Ovary (tissue), 10 donors: ENCODE results near the gene PIP5K1B. TPM values are rescaled to one million over a fixed set of nuclear protein-coding genes. Genes with fewer than 3 reads are reported as not detected.

Source experiments
- DNase-seq, 5 donors: peaks; one replicate each; pipeline ENCODE4 v3.0.0-alpha.2; 2019 to 2020
- H3K27ac ChIP-seq, 2 donors: fragments of 200-600 bp; one replicate each; pipeline versions ENCODE4 v1.5.1 to v1.8.0; 2019 to 2022
- H3K27me3 ChIP-seq: fragments of 200-600 bp; one replicate; pipeline ENCODE4 v1.8.0; 2022
- H3K36me3 ChIP-seq: fragments of 200-600 bp; sonication (generic); one replicate; pipeline ENCODE4 v1.5.1; 2019
- H3K4me1 ChIP-seq: one replicate; pipeline ENCODE4 v1.8.1; 2013; ENCODE audit warnings: mild to moderate bottlenecking, moderate library complexity; ENCODE audit not compliant: insufficient read depth
- H3K4me3 ChIP-seq: fragments of 200-600 bp; sonication (generic); one replicate; pipeline ENCODE4 v1.5.1; 2017
- H3K9me3 ChIP-seq, 2 donors: fragments of 200-600 bp in 1 of 2; sonication (generic) in 1 of 2; one replicate each; pipeline versions ENCODE4 v1.5.1 to v1.8.1; 2013 to 2019; ENCODE audit warnings: mild to moderate bottlenecking in 1 of 2, moderate library complexity in 1 of 2
- CTCF ChIP-seq, 3 donors: fragments of 450-650 bp in 2 of 3; fragments of 200-600 bp in 1 of 3; IDR thresholded peaks; one replicate each; pipeline versions ENCODE4 v1.5.1 to v1.8.0; 2016 to 2022; ENCODE audit warnings: antibody characterized with exemption in 3 of 3, mild to moderate bottlenecking in 1 of 3
- EP300 ChIP-seq: sonication (generic); formaldehyde crosslinking; IDR thresholded peaks from one replicate; pipeline ENCODE4 v1.6.1; 2017; ENCODE audit warnings: antibody characterized with exemption
- POLR2A ChIP-seq: fragments of 450-650 bp; IDR thresholded peaks from one replicate; pipeline ENCODE4 v1.6.1; 2017; ENCODE audit warnings: antibody characterized with exemption, mild to moderate bottlenecking, moderate library complexity
- WGBS, 3 donors: extraction: QIAGEN DNeasy Blood & Tissue Kit in 1 of 3; methylation state at CpG; one replicate each; pipeline versions ENCODE4 v1.1.5 to v1.1.7; 2013 to 2017; 5-methylcytosine and 5-hydroxymethylcytosine counted together
- intact Hi-C, 4 donors: fragments of 100-400 bp; cut with DNase I; formaldehyde crosslinking; loops; one replicate each; pipeline versions ENCODE4 v1.11.0 to v1.15.1; 2022 to 2023
- long read RNA-seq, 3 donors: library from polyadenylated mRNA in 2 of 3; unstranded in 2 of 3; transcript quantifications; one replicate each; pipeline ENCODE4 v2.0.0 and lab custom pipeline, GENCODE V29; 2021 to 2026
- polyA plus RNA-seq, 2 donors: library from polyadenylated mRNA; stranded (reverse); fragments of 200-250 nt in 1 of 2; fragments of 350-450 nt in 1 of 2; fragmentation: Illumina TruSeq in 1 of 2; extraction: RNeasy Lipid Tissue Mini Kit (QIAGEN cat#74804) in 1 of 2; gene quantifications; one replicate each; pipeline ENCODE4 v1.2.3, GENCODE V29; 2013 to 2014
- total RNA-seq, 7 donors: library from RNA; depleted of rRNA in 2 of 7; stranded (reverse); fragments of >200 nt in 2 of 7; fragmentation: NEBNext Ultra II Directional in 3 of 7; extraction: Animal tissue kit (Norgen Biotek cat#: 25700) in 3 of 7; gene quantifications; one replicate each; pipeline versions ENCODE4 v1.1.0 to v1.2.4, GENCODE V29; 2016 to 2023
- donor health status: DM: no; HTN: no; CAD: no; lungs with moderate emphysema.
- donor health status: DM: no; HTN: no; CAD: no.
- donor health status: Bipolar disorder and iron deficiency.
- donor health status: DM: yes; HTN: yes; CAD: no.
- donor health status: DM: no; HTN: no; CAD: no.
- donor health status: DM: yes; HTN: yes; CAD: no.

PIP5K1B gene
- total RNA-seq (1 to 10 TPM in 4 of 7 donors, under 1 TPM in 3; 0.36 to 3.4 (median 1.0) TPM), polyA plus RNA-seq (1 to 10 TPM in 1 of 2 donors, under 1 TPM in 1; 0.86 to 3.3 TPM)
- long read RNA-seq, donor 1, partial matches to known transcripts: 1 of 1 reads
- long read RNA-seq, donor 1, other reads (novel, unspliced or antisense): 0 of 1 reads
- long read RNA-seq, donor 2: 0 reads
- long read RNA-seq, donor 3: 0 reads

- H3K36me3 ChIP-seq: no peaks in the 10 kb centered on the region
- peak in 3 of 5 donors; percentile 11 to 47 (median 30) for DNase-seq
- H3K4me3 ChIP-seq: peak within 1 kb of the TSS; percentile 55
- no peaks in the 10 kb centered on the region for H3K27me3 ChIP-seq
- 0 to 1% (median 0%) methylated on average over 52 to 84 of the region's 84 CpGs for whole genome bisulfite sequencing, 3 donors
- no peaks in the 10 kb centered on the region for H3K4me1 ChIP-seq
- H3K9me3 ChIP-seq: no peaks in the 10 kb centered on the region
- intact Hi-C loops: no loop called here
- no peak within 1 kb of the TSS for H3K27ac ChIP-seq
- no peak for TF ChIP-seq EP300
- no peak for TF ChIP-seq POLR2A
- TF ChIP-seq CTCF (IDR thresholded peaks at IDR 0.05): no peak
Measured at GRCh38 chr9:68704814-68705530, at the start of gene PIP5K1B. Gene PIP5K1B (plus strand): TSS chr9:68705240. CDS start chr9:68822615, 117,375 bp downstream.

GRCh38 chr9:68664036-68664435 lies 41.0 kb upstream of the PIP5K1B start:
- intact Hi-C loops: no loop called here
- TF ChIP-seq CTCF (IDR thresholded peaks at IDR 0.05) (no peak), EP300 (no peak), POLR2A (no peak)

GRCh38 chr9:68668127-68668526 lies 36.9 kb upstream of the PIP5K1B start:
- H3K4me1 ChIP-seq: no peaks in the 10 kb centered on the region
- no peak overlapping the region for H3K4me3 ChIP-seq
- intact Hi-C loops: no loop called here
- WGBS, 3 donors: 20 to 36% (median 30%) methylated on average over 1 of the region's 1 CpG
- H3K9me3 ChIP-seq: no peaks in the 10 kb centered on the region
- no peaks in the 10 kb centered on the region for H3K27me3 ChIP-seq
- H3K27ac ChIP-seq: no peak overlapping the region
- TF ChIP-seq CTCF (IDR thresholded peaks at IDR 0.05) (no peak), EP300 (no peak), POLR2A (no peak)
- H3K36me3 ChIP-seq: no peaks in the 10 kb centered on the region
- DNase-seq: no peak

More at GRCh38 chr9:68664036-68664435, 41.0 kb upstream of the PIP5K1B start:
- no peak for DNase-seq
- Histone ChIP-seq H3K27me3 (no peaks in the 10 kb centered on the region), H3K36me3 (no peaks in the 10 kb centered on the region), H3K27ac (no peak overlapping the region), H3K9me3 (no peaks in the 10 kb centered on the region), H3K4me3 (no peak overlapping the region), H3K4me1 (no peaks in the 10 kb centered on the region)

GRCh38 chr9:68669218-68669617 lies 35.8 kb upstream of the PIP5K1B start:
- WGBS, 3 donors: 61 to 65% (median 64%) methylated on average over 9 of the region's 9 CpGs
- H3K9me3 ChIP-seq: no peaks in the 10 kb centered on the region
- intact Hi-C loops: no loop called here
- no peak overlapping the region for H3K4me3 ChIP-seq
- TF ChIP-seq POLR2A: no peak
- no peak for TF ChIP-seq EP300
- TF ChIP-seq CTCF (IDR thresholded peaks at IDR 0.05): no peak
- H3K36me3 ChIP-seq: no peaks in the 10 kb centered on the region
- no peak overlapping the region for H3K27ac ChIP-seq
- H3K27me3 ChIP-seq: no peaks in the 10 kb centered on the region
- H3K4me1 ChIP-seq: no peaks in the 10 kb centered on the region
- no peak for DNase-seq
